DOHH2 (cell line): Measurements from ENCODE around the gene GFRA4.

Experiments
- H3F3A ChIP-seq: fragments of 200-600 bp; sonication (generic), shearing (Covaris generic); 2 replicates; pipeline ENCODE4 v1.6.0; 2016; ENCODE audit warnings: antibody characterized with exemption, mild to moderate bottlenecking; ENCODE audit not compliant: control insufficient read depth, insufficient read depth
- H3K27ac ChIP-seq: fragments of 200-600 bp; sonication (generic); 2 replicates; pipeline ENCODE4 v1.5.1; 2014; ENCODE audit warnings: low read depth, mild to moderate bottlenecking, low read length, moderate library complexity
- H3K27me3 ChIP-seq: fragments of 200-600 bp; sonication (generic); 2 replicates; pipeline ENCODE4 v1.6.1; 2014; ENCODE audit warnings: mild to moderate bottlenecking, low read length, mixed read lengths; ENCODE audit not compliant: control insufficient read depth
- H3K36me3 ChIP-seq: fragments of 200-600 bp; sonication (generic); 2 replicates; pipeline ENCODE4 v1.6.1; 2014; ENCODE audit warnings: mild to moderate bottlenecking, low read length, moderate library complexity, mixed read lengths; ENCODE audit not compliant: control insufficient read depth
- H3K4me1 ChIP-seq: fragments of 200-600 bp; sonication (generic); 2 replicates; pipeline ENCODE4 v1.6.1; 2014; ENCODE audit warnings: mild to moderate bottlenecking, low read length, mixed read lengths; ENCODE audit not compliant: control insufficient read depth
- H3K4me2 ChIP-seq: fragments of 200-600 bp; sonication (generic); 2 replicates; pipeline ENCODE4 v1.6.0; 2014; ENCODE audit warnings: mild to moderate bottlenecking, low read length, moderate library complexity
- H3K4me3 ChIP-seq: fragments of 200-600 bp; sonication (generic); 2 replicates; pipeline ENCODE4 v1.5.1; 2014; ENCODE audit warnings: mild to moderate bottlenecking, low read length, mixed read lengths
- H3K79me2 ChIP-seq: fragments of 200-600 bp; sonication (generic); 2 replicates; pipeline ENCODE4 v1.6.1; 2014; ENCODE audit warnings: mild to moderate bottlenecking, low read length, mixed read lengths; ENCODE audit not compliant: control insufficient read depth
- H3K9me2 ChIP-seq: fragments of 200-600 bp; sonication (generic); replicated peaks from 2 replicates; pipeline ENCODE4 v1.6.1; 2014; ENCODE audit warnings: mild to moderate bottlenecking, low read length, mixed read lengths; ENCODE audit not compliant: control insufficient read depth
- H3K9me3 ChIP-seq: fragments of 200-600 bp; sonication (generic); 2 replicates; pipeline ENCODE4 v1.6.1; 2014; ENCODE audit warnings: antibody characterized with exemption, low read length, mixed read lengths; ENCODE audit not compliant: control insufficient read depth, insufficient read depth
- H4K20me1 ChIP-seq: fragments of 200-600 bp; sonication (generic); 2 replicates; pipeline ENCODE4 v1.6.0; 2014; ENCODE audit warnings: low read depth, mild to moderate bottlenecking, antibody characterized with exemption, low read length, moderate library complexity; ENCODE audit not compliant: control insufficient read depth, insufficient read depth
- CTCF ChIP-seq: fragments of 200-600 bp; sonication (generic); IDR thresholded peaks from one replicate; pipeline ENCODE4 v1.5.1; 2014; ENCODE audit warnings: antibody characterized with exemption, mild to moderate bottlenecking, low read depth, low read length; ENCODE audit not compliant: poor library complexity, severe bottlenecking
- EZH2phosphoT487 ChIP-seq: fragments of 200-600 bp; sonication (generic); IDR thresholded peaks from 2 replicates; pipeline ENCODE4 v1.6.1; 2017; ENCODE audit warnings: borderline replicate concordance, mild to moderate bottlenecking, antibody characterized with exemption, low read length, moderate library complexity, mixed read lengths

GFRA4 gene

GRCh38 chr20:3699037-3699436 lies 35.8 kb upstream of the GFRA4 start:
- Histone ChIP-seq H4K20me1 (no peaks in the 10 kb centered on the region), H3K4me1 (no peaks in the 10 kb centered on the region), H3K9me3 (peaks cover 6% of the 10 kb centered on the region; the same call in 1 of the 2 replicates), H3K27ac (no peak overlapping the region), H3K79me2 (no peaks in the 10 kb centered on the region), H3K9me2 (no peaks in the 10 kb centered on the region), H3F3A (no peaks in the 10 kb centered on the region), H3K4me2 (no peak overlapping the region), H3K27me3 (no peaks in the 10 kb centered on the region), H3K36me3 (no peaks in the 10 kb centered on the region), H3K4me3 (no peak overlapping the region)
- no peak for TF ChIP-seq EZH2phosphoT487
- no peak for TF ChIP-seq CTCF

- Histone ChIP-seq H3K4me2 (no peak overlapping the region), H3F3A (no peaks in the 10 kb centered on the region), H3K9me3 (peaks cover 6% of the 10 kb centered on the region; the same call in 1 of the 2 replicates), H3K36me3 (no peaks in the 10 kb centered on the region), H3K27ac (no peak overlapping the region), H3K9me2 (no peaks in the 10 kb centered on the region), H3K79me2 (no peaks in the 10 kb centered on the region), H3K4me1 (no peaks in the 10 kb centered on the region), H3K27me3 (no peaks in the 10 kb centered on the region), H3K4me3 (no peak overlapping the region), H4K20me1 (no peaks in the 10 kb centered on the region)
- TF ChIP-seq CTCF = no peak
- TF ChIP-seq EZH2phosphoT487 = no peak
These were observed 35.4 kb upstream of the GFRA4 start for GRCh38 chr20:3698591-3699001.

GRCh38 chr20:3697588-3698305 lies 34.5 kb upstream of the GFRA4 start:
- Histone ChIP-seq H4K20me1 (no peaks in the 10 kb centered on the region), H3K4me1 (no peaks in the 10 kb centered on the region), H3K79me2 (no peaks in the 10 kb centered on the region), H3K4me3 (no peak overlapping the region), H3K4me2 (no peak overlapping the region), H3F3A (no peaks in the 10 kb centered on the region), H3K27me3 (no peaks in the 10 kb centered on the region), H3K27ac (no peak overlapping the region), H3K9me2 (no peaks in the 10 kb centered on the region), H3K36me3 (no peaks in the 10 kb centered on the region), H3K9me3 (peaks cover 6% of the 10 kb centered on the region; the same call in 1 of the 2 replicates)
- no peak for TF ChIP-seq EZH2phosphoT487
- no peak for TF ChIP-seq CTCF
